HCT116 (cell line): ENCODE measurements around the gene DENND1A. TPM values are rescaled to one million over a fixed set of nuclear protein-coding genes. Genes with fewer than 3 reads are reported as not detected.

Experiments used
- ATAC-seq: fragments of 200-7000 bp; cut with Tn5 transposase; 2 replicates; pipeline ENCODE4 v1.9.1; 2020; ENCODE audit warnings: mild to moderate bottlenecking, moderate library complexity
- BruUV-seq: library from RNA; stranded (reverse); fragments of 400-500 nt; replicated peaks from 2 replicates; lab custom pipeline; 2021; lab: Mats Ljungman, UMichigan
- CTCF ChIA-PET: fragments of 300-600 bp; sonication (Branson Sonifier 250); formaldehyde crosslinking; loops from one replicate; lab custom pipeline; 2021; ENCODE audit warnings: antibody characterized with exemption; lab: Charles Lee
- POLR2A ChIA-PET: fragments of 300-600, 350-600 bp; sonication (Branson Sonifier 250); formaldehyde crosslinking; loops from one replicate; lab custom pipeline; 2021; ENCODE audit warnings: antibody characterized with exemption; lab: Charles Lee
- RAD21 ChIA-PET, 2 experiments: fragments of 300-600 bp; sonication (Branson Sonifier 250); formaldehyde crosslinking; loops; one replicate each; lab custom pipeline; 2023; ENCODE audit warnings: low total read pairs in 2 of 2; ENCODE audit not compliant: uncharacterized antibody in 2 of 2, unreplicated experiment in 2 of 2, low non-redundant PET in 1 of 2; lab: Charles Lee
- DNase-seq: peaks from one replicate; pipeline ENCODE4 v3.0.0-alpha.2; 2010; ENCODE audit warnings: low read depth, low spot score
- H2AFZ ChIP-seq: fragments of 200-600 bp; shearing (Covaris generic), sonication (generic); 2 replicates; pipeline ENCODE4 v1.6.1; 2017; ENCODE audit warnings: low read depth, mixed run types, mixed read lengths, antibody characterized with exemption, low read length; ENCODE audit not compliant: poor library complexity, severe bottlenecking
- H3K27ac ChIP-seq: 2 replicates; pipeline ENCODE4 v1.5.1; 2012; ENCODE audit warnings: low read depth, low read length
- H3K27me3 ChIP-seq: fragments of 200-600 bp; sonication (generic); 2 replicates; pipeline ENCODE4 v1.6.1; 2016; ENCODE audit warnings: mixed run types, low read length, mixed read lengths; ENCODE audit not compliant: insufficient read depth
- H3K36me3 ChIP-seq, 2 experiments: fragments of 200-500 bp in 1 of 2; fragments of 200-600 bp in 1 of 2; sonication (Bioruptor generic) in 1 of 2; sonication (generic) in 1 of 2; 2 replicates each; pipeline versions ENCODE4 v1.5.1 to v1.6.1; 2014 to 2016; ENCODE audit warnings: low read length in 2 of 2, inconsistent platforms in 1 of 2, mixed read lengths in 1 of 2, mixed run types in 1 of 2; ENCODE audit not compliant: insufficient read depth in 2 of 2, control insufficient read depth in 1 of 2
- H3K4me1 ChIP-seq, 2 experiments: fragments of 200-600 bp in 1 of 2; sonication (generic) in 1 of 2; 2 replicates each; pipeline versions ENCODE4 v1.5.1 to v1.6.1; 2012 to 2017; ENCODE audit warnings: low read length in 2 of 2, inconsistent platforms in 1 of 2, mild to moderate bottlenecking in 1 of 2, mixed read lengths in 1 of 2, mixed run types in 1 of 2, moderate library complexity in 1 of 2; ENCODE audit not compliant: insufficient read depth in 2 of 2, control insufficient read depth in 1 of 2
- H3K4me2 ChIP-seq: fragments of 200-600 bp; sonication (generic); 2 replicates; pipeline ENCODE4 v1.6.1; 2017; ENCODE audit warnings: mixed run types, low read length, mixed read lengths
- H3K4me3 ChIP-seq, 2 experiments: fragments of 200-600 bp in 1 of 2; sonication (generic) in 1 of 2; replicated peaks in 1 of 2; 2 replicates each; pipeline ENCODE4 v1.5.1; 2011 to 2016; ENCODE audit warnings: low read length in 2 of 2, control low read depth in 1 of 2, low read depth in 1 of 2, mild to moderate bottlenecking in 1 of 2, mixed read lengths in 1 of 2, mixed run types in 1 of 2
- H3K79me2 ChIP-seq: fragments of 200-600 bp; sonication (generic); 2 replicates; pipeline ENCODE4 v1.6.1; 2017; ENCODE audit warnings: mild to moderate bottlenecking, mixed run types, low read length, moderate library complexity, mixed read lengths; ENCODE audit not compliant: insufficient read depth
- H3K9ac ChIP-seq: fragments of 200-600 bp; sonication (generic); 2 replicates; pipeline ENCODE4 v1.6.1; 2016; ENCODE audit warnings: low read length, mixed read lengths
- H3K9me2 ChIP-seq: fragments of 200-600 bp; sonication (generic), shearing (Covaris generic); 2 replicates; pipeline ENCODE4 v1.6.1; 2017; ENCODE audit warnings: mixed run types, mild to moderate bottlenecking, moderate library complexity; ENCODE audit not compliant: insufficient read depth
- H3K9me3 ChIP-seq, 2 experiments: fragments of 200-500 bp in 1 of 2; fragments of 200-600 bp in 1 of 2; sonication (Bioruptor generic) in 1 of 2; sonication (generic) in 1 of 2; 2 replicates each; pipeline ENCODE4 v1.6.1; 2014 to 2017; ENCODE audit warnings: low read length in 2 of 2, mixed read lengths in 2 of 2, inconsistent platforms in 1 of 2, low read depth in 1 of 2, mild to moderate bottlenecking in 1 of 2, mixed run types in 1 of 2, moderate library complexity in 1 of 2; ENCODE audit not compliant: control insufficient read depth in 1 of 2, insufficient read depth in 1 of 2
- H4K20me1 ChIP-seq: fragments of 200-600 bp; sonication (generic), shearing (Covaris generic); 2 replicates; pipeline ENCODE4 v1.6.1; 2017; ENCODE audit warnings: mixed run types, mild to moderate bottlenecking, moderate library complexity; ENCODE audit not compliant: insufficient read depth
- ATF3 ChIP-seq: IDR thresholded peaks from 2 replicates; pipeline ENCODE4 v1.6.1; 2012
- CBX3 ChIP-seq: IDR thresholded peaks from 2 replicates; pipeline ENCODE4 v1.6.1; 2012; ENCODE audit warnings: low read depth
- CTCF ChIP-seq, 3 experiments: fragments of 200-600 bp in 1 of 3; sonication (generic) in 1 of 3; IDR thresholded peaks in 2 of 3; conservative IDR thresholded peaks in 1 of 3; 2 replicates each; pipeline ENCODE4 v1.5.1; 2012 to 2017; ENCODE audit warnings: low read depth in 2 of 3, low read length in 2 of 3, antibody characterized with exemption in 1 of 3, borderline replicate concordance in 1 of 3, control low read depth in 1 of 3, mild to moderate bottlenecking in 1 of 3, mixed read lengths in 1 of 3, mixed run types in 1 of 3, moderate library complexity in 1 of 3; ENCODE audit not compliant: insufficient read depth in 1 of 3
- EZH2 ChIP-seq: fragments of 200-600 bp; sonication (generic); IDR thresholded peaks from 2 replicates; pipeline ENCODE4 v1.6.1; 2017; ENCODE audit warnings: antibody characterized with exemption, mixed run types
- EZH2phosphoT487 ChIP-seq: fragments of 200-600 bp; IDR thresholded peaks from 2 replicates; pipeline ENCODE4 v1.6.1; 2018; ENCODE audit warnings: antibody characterized with exemption, borderline replicate concordance
- FOSL1 ChIP-seq: IDR thresholded peaks from 2 replicates; pipeline ENCODE4 v1.6.1; 2012; ENCODE audit warnings: low read depth
- MAX ChIP-seq: IDR thresholded peaks from 2 replicates; pipeline ENCODE4 v1.6.1; 2012
- RAD21 ChIP-seq: IDR thresholded peaks from 2 replicates; pipeline ENCODE4 v1.6.1; 2012; ENCODE audit warnings: low read depth, mild to moderate bottlenecking
- TCF7L2 ChIP-seq: IDR thresholded peaks from 2 replicates; pipeline ENCODE4 v1.7.0; 2011; ENCODE audit warnings: borderline replicate concordance, inconsistent platforms; ENCODE audit not compliant: insufficient read depth, insufficient read length; ENCODE audit errors: extremely low read depth
- ZFX ChIP-seq: fragments of 450-650 bp; IDR thresholded peaks from 2 replicates; pipeline ENCODE4 v1.6.1; 2017
- ZNF274 ChIP-seq: fragments of 200-500 bp; sonication (Bioruptor generic); IDR thresholded peaks from 2 replicates; pipeline ENCODE4 v1.6.1; 2014; ENCODE audit warnings: mild to moderate bottlenecking, low read depth, low read length, inconsistent platforms
- intact Hi-C: fragments of 100-400 bp; cut with micrococcal nuclease; formaldehyde crosslinking; loops from 2 replicates; pipeline ENCODE4 v1.10.0; 2022
- total RNA-seq: library from RNA; stranded (reverse); gene quantifications from one replicate; pipeline ENCODE4 v1.2.1, GENCODE V29; 2021; ENCODE audit not compliant: unreplicated experiment

DENND1A gene
- total RNA-seq, 1 experiment from 2014 or later: 33.0 TPM

- ChIA-PET CTCF (no interaction called here), POLR2A (no interaction called here)
- intact Hi-C loops: no loop called here
Observed at GRCh38 chr9:123798195-123798594, 131.7 kb downstream of the DENND1A start.

More at GRCh38 chr9:123798195-123798594, 131.7 kb downstream of the DENND1A start:
- TF ChIP-seq MAX: no peak
- no peak for TF ChIP-seq TCF7L2
- TF ChIP-seq FOSL1: no peak
- TF ChIP-seq CTCF (IDR thresholded peaks at IDR 0.05 in 2 of 3, conservative IDR thresholded peaks at IDR 0.05 in 1 of 3; ENCODE audit: borderline replicate concordance in 1 of 3, insufficient read depth in 1 of 3, low read depth in 2 of 3, low read length in 2 of 3): no peak
- no peak for TF ChIP-seq EZH2phosphoT487
- no peak for TF ChIP-seq ZFX
- TF ChIP-seq ATF3: no peak
- no peak for TF ChIP-seq RAD21
- no peak for TF ChIP-seq ZNF274
- TF ChIP-seq CBX3: no peak
- no peak for TF ChIP-seq EZH2
- RAD21 ChIA-PET: no interaction called here
- H3K9ac ChIP-seq: no peak overlapping the region
- H4K20me1 ChIP-seq: no peaks in the 10 kb centered on the region
- H3K36me3 ChIP-seq: no peaks in the 10 kb centered on the region
- no peak overlapping the region for H2AFZ ChIP-seq
- H3K9me2 ChIP-seq: no peaks in the 10 kb centered on the region
- H3K4me2 ChIP-seq: no peak overlapping the region
- no peaks in the 10 kb centered on the region for H3K4me1 ChIP-seq
- no peak overlapping the region for H3K4me3 ChIP-seq
- H3K9me3 ChIP-seq: no peaks in the 10 kb centered on the region
- H3K79me2 ChIP-seq: no peaks in the 10 kb centered on the region
- ATAC-seq: no peak
- DNase-seq: no peak
- H3K27ac ChIP-seq: no peak overlapping the region
- no TSS peak for BruUV-seq
- no peaks in the 10 kb centered on the region for H3K27me3 ChIP-seq
